Measurements from ENCODE around the gene ACTR5.

The ACTR5 gene

DNA sequence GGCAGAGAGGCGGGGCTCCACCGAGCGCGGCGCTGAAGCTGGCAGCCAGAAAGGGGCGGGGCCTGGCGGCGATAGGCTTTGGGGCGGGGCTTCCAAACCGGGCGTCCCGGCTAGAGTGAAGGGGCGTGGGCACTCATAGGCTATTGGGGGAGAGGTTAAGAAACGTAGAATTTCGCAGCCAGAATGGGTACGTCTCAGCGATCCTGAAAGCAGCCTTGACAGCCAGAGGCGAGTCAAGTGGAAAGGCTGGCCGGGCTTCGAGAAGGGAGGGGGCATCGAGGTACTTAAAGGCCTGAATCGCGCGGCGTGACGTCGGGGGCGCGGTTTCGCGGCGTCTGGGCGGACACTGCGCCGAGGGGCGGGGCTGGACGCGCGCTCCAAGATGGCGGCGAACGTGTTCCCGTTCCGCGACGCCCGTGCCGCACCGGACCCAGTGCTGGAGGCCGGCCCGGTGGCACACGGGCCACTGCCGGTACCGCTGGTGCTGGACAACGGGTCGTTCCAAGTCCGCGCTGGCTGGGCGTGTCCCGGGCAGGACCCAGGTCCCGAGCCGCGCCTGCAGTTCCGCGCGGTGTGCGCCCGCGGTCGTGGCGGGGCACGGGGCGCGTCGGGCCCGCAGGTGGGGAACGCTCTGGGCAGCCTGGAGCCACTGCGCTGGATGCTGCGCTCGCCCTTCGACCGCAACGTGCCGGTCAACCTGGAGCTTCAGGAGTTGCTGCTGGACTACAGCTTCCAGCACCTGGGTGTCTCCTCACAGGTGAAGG lies at the start of gene ACTR5:
TSS of gene ACTR5 (plus strand) at position 364 of the 764 bp plus-strand sequence. CDS start at position 383, 19 bp downstream.
- TF ChIP-seq, protein P1, sequence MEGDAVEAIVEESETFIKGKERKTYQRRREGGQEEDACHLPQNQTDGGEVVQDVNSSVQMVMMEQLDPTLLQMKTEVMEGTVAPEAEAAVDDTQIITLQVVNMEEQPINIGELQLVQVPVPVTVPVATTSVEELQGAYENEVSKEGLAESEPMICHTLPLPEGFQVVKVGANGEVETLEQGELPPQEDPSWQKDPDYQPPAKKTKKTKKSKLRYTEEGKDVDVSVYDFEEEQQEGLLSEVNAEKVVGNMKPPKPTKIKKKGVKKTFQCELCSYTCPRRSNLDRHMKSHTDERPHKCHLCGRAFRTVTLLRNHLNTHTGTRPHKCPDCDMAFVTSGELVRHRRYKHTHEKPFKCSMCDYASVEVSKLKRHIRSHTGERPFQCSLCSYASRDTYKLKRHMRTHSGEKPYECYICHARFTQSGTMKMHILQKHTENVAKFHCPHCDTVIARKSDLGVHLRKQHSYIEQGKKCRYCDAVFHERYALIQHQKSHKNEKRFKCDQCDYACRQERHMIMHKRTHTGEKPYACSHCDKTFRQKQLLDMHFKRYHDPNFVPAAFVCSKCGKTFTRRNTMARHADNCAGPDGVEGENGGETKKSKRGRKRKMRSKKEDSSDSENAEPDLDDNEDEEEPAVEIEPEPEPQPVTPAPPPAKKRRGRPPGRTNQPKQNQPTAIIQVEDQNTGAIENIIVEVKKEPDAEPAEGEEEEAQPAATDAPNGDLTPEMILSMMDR (IDR thresholded peaks at IDR 0.05; ENCODE audit: control insufficient read depth, extremely low read depth, insufficient read depth), result no peak
- DNase-seq (ENCODE audit: low read depth), result peak; percentile 52
- peak within 1 kb of the TSS; percentile 83 for H3K4me3 ChIP-seq (ENCODE audit: low read depth, low read length)

DNA sequence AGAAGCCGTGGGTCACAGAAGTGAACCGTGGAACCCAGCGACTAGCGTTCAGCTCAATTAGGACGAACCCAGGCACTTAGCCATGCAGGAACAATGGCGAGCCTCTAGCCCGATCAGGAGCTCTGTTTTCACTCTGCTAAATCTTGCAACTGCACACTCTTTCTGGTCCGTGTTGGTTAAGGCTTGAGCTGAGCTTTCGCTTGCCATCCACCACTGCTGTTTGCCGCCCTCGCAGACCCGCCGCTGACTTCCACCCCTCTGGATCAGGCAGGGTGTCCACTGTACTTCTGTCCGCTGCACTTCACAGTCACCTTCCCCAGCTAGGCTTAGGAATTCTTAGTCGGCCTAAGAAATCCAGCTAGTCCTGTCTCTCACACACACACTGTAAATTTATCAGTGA lies 49.7 kb upstream of the ACTR5 start:
- no peak overlapping the region for H3K4me3 ChIP-seq (ENCODE audit: low read depth, low read length)
- TF ChIP-seq, protein P1 (IDR thresholded peaks at IDR 0.05; ENCODE audit: control insufficient read depth, extremely low read depth, insufficient read depth), result no peak
- DNase-seq (ENCODE audit: low read depth), result no peak

DNA sequence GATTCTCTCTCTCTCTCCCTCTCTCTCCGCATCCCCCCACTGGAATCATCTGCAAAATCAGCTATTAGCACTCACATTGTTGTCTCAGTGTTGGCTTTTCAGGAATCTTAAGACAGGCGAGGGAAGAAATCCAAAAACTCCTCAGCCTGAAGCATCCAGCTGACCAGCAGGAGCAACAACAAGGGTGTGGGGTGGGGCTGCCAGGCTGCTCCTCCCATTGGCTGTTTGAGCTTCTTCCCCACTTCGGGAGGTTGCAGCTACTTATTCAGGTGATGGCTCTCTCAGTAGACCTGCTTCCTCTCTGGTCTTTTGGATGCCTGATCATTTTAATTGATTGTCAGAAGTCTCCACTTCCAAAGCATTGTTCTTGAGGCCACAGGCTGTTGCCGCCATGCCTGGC lies 48.1 kb upstream of the ACTR5 start:
- TF ChIP-seq, protein P1 (IDR thresholded peaks at IDR 0.05; ENCODE audit: control insufficient read depth, extremely low read depth, insufficient read depth), result no peak
- H3K4me3 ChIP-seq (ENCODE audit: low read depth, low read length), result no peak overlapping the region
- no peak for DNase-seq (ENCODE audit: low read depth)

DNA sequence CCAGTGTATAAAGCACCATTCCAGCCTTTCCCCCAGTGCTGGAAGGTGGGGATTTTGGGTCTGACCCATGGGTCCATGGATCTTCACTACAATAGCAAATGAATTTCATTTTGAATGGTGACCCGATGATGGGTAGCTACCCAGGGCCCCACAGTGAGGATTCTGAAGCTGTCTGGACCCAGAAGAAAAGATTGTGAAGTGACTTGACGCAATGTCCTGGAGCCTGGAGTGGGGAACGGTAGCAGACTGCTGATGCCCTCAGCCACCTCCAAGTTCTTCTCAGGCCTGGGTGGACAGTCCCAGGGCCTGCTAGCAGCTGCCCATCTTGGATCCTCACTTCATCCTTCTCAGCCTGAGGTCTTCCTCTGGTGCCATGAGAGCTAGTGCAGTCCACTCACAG lies 47.3 kb upstream of the ACTR5 start:
- TF ChIP-seq, protein P1 (IDR thresholded peaks at IDR 0.05; ENCODE audit: control insufficient read depth, extremely low read depth, insufficient read depth), result no peak

DNA sequence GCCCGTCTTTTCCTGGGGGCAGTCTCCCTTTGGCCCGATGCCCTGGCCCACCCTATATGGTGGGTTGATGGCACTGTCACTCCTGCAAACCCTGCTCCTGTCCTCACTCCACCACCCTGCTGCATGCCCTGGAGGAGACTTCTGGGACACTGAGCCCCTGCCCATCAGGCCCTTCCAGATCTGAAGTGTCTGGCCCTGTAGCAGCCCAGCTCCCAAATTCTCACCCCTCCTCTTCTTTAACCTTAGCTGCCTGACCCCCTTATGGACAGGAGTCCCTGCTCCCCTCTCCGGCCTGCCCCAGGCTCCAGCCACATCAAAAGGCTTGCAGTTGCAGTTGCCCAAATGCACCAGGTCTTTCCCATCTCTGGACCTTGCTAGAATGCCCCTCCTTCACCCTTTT lies 44.7 kb upstream of the ACTR5 start:
- DNase-seq (ENCODE audit: low read depth), result no peak
- TF ChIP-seq, protein P1 (IDR thresholded peaks at IDR 0.05; ENCODE audit: control insufficient read depth, extremely low read depth, insufficient read depth), result no peak
- no peak overlapping the region for H3K4me3 ChIP-seq (ENCODE audit: low read depth, low read length)

More for the DNA sequence above, 47.3 kb upstream of the ACTR5 start:
- H3K4me3 ChIP-seq (ENCODE audit: low read depth, low read length), result no peak overlapping the region
- no peak for DNase-seq (ENCODE audit: low read depth)

DNA sequence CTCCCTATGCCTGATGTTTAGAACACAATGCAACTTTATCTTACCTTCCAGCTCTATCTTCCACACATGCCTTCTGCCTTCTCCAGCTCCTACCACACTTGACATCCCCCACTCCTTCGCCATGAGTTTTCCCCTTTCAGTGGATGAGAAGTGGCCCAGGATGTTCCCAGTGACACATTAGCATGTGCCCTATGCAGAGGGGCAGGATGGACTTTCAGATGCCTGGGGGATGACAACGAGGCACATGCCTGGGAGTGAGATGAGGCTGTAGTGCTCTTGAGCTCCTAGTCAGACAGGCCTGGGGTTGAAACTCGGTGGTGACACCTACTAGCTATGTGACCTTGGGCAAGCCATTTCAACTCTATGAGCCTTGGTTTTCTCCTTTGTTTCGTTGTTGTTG lies 44.1 kb upstream of the ACTR5 start:
- H3K4me3 ChIP-seq (ENCODE audit: low read depth, low read length), result no peak overlapping the region
- DNase-seq (ENCODE audit: low read depth), result no peak
- TF ChIP-seq, protein P1 (IDR thresholded peaks at IDR 0.05; ENCODE audit: control insufficient read depth, extremely low read depth, insufficient read depth), result no peak

DNA sequence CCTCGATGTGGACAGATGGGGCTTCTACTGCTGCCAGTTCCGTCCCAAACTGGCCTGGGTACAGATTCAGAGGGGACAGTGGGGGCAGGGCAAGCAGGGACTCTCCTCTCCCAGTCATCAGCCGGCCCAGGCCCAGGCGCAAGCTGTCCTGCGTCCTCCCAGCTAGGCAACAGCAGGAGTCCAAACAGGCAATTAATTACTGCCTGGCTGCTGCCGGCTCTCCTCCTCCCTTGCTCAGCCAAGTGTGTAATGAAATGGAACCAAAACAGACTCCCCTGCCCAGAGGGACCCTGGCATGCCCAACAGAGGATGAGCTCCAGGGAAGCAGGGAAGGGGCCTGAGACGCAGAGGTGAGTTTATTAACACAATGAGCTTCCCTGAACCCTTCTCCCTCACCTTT lies 41.8 kb upstream of the ACTR5 start:
- TF ChIP-seq, protein P1 (IDR thresholded peaks at IDR 0.05; ENCODE audit: control insufficient read depth, extremely low read depth, insufficient read depth), result no peak
- no peak for DNase-seq (ENCODE audit: low read depth)
- H3K4me3 ChIP-seq (ENCODE audit: low read depth, low read length), result no peak overlapping the region

Measured in LNCaP clone FGC (cell line).